Kidney epithelial cell (primary cell): ENCODE measurements around the gene CUL7. TPM values are rescaled to one million over a fixed set of nuclear protein-coding genes. Genes with fewer than 3 reads are reported as not detected.
"Not testable (repeated sequence)": the region's sequence is repeated elsewhere in the genome, so short reads cannot be mapped to it uniquely, and the experiment has no call there.

Source experiments
- DNase-seq: peaks from one replicate; pipeline ENCODE4 v3.0.0-alpha.2; 2010; ENCODE audit warnings: low read depth
- H3K27me3 ChIP-seq: 2 replicates; pipeline ENCODE4 v1.6.0; 2011; ENCODE audit warnings: low read length; ENCODE audit not compliant: control insufficient read depth, insufficient read depth
- H3K36me3 ChIP-seq: 2 replicates; pipeline ENCODE4 v1.5.1; 2011; ENCODE audit warnings: low read length; ENCODE audit not compliant: control insufficient read depth, insufficient read depth
- H3K4me3 ChIP-seq: 2 replicates; pipeline ENCODE4 v1.5.1; 2011; ENCODE audit warnings: low read depth, mild to moderate bottlenecking, control low read depth, low read length
- total RNA-seq: library from RNA; depleted of rRNA; stranded (reverse); fragments of >200 nt; gene quantifications from 2 replicates; pipeline ENCODE4 v1.2.3, GENCODE V29; 2015
- TF ChIP-seq, protein P1 (sequence below): IDR thresholded peaks from 2 replicates; pipeline ENCODE4 v1.5.1; 2011; ENCODE audit warnings: mild to moderate bottlenecking, moderate library complexity, low read length, control low read depth, inconsistent platforms; ENCODE audit not compliant: insufficient read depth, poor library complexity, severe bottlenecking

Gene CUL7
- total RNA-seq, 1 donor from 2014 or later: 28.1 TPM

DNA sequence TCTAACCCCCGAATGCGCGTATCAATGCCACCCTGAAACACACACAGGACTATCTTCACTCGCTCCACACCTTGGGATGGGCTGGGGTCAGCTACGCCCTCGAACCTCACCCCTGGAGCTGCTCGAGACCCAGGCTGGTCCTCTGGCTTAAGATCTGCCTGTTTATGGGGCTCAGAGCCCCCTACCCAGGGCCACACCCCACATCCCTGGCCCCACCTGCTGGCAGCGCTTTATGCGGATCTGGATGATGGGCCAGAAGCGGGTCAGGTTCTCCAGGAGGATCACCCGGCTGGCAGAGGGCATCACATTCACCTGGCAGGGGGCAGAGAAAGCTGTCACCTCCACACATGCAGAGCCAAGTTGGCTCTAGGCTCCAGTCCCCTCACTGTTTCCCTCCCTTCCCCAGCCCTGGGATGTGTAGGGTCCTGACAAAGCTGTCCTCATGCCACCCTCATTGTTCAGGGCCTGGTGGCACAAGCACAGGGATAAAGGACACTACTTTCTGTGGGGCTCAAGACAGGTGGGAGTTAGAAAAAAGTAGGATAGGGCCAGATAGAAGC lies 8.2 kb downstream of the CUL7 start:
- Histone ChIP-seq H3K27me3 (no peaks in the 10 kb centered on the region), H3K4me3 (no peak overlapping the region), H3K36me3 (peaks cover 4% of the 10 kb centered on the region)
- DNase-seq: no peak
- TF ChIP-seq, protein P1, sequence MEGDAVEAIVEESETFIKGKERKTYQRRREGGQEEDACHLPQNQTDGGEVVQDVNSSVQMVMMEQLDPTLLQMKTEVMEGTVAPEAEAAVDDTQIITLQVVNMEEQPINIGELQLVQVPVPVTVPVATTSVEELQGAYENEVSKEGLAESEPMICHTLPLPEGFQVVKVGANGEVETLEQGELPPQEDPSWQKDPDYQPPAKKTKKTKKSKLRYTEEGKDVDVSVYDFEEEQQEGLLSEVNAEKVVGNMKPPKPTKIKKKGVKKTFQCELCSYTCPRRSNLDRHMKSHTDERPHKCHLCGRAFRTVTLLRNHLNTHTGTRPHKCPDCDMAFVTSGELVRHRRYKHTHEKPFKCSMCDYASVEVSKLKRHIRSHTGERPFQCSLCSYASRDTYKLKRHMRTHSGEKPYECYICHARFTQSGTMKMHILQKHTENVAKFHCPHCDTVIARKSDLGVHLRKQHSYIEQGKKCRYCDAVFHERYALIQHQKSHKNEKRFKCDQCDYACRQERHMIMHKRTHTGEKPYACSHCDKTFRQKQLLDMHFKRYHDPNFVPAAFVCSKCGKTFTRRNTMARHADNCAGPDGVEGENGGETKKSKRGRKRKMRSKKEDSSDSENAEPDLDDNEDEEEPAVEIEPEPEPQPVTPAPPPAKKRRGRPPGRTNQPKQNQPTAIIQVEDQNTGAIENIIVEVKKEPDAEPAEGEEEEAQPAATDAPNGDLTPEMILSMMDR: no peak

DNA sequence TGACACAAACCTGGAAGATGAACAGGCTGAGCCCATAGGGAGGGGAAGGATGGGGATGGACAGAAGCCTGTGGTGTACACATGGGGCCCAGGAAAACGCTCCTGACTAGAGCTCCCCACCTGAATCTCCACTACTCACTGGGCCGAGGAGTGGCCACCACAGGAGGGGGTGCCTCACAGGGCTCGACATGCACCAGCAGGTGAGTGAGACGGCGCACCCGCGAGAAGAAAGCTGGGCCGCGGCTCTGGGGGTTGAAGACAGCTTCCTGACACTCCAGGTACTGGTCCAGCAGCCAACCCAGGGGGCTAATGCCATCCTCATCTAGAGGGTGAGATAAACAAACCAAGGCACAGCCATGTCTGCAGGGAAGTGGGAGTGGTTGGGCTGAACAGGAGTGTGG lies 10.3 kb downstream of the CUL7 start:
- TF ChIP-seq, protein P1: no peak
- Histone ChIP-seq H3K36me3 (peaks cover 5% of the 10 kb centered on the region), H3K4me3 (no peak overlapping the region), H3K27me3 (no peaks in the 10 kb centered on the region)
- DNase-seq: no peak

- not testable (repeated sequence) for H3K4me3 ChIP-seq, DNase-seq, H3K36me3 ChIP-seq, H3K27me3 ChIP-seq
Observed at GRCh38 chr6:43041475-43041874, 12.2 kb downstream of the CUL7 start.

DNA sequence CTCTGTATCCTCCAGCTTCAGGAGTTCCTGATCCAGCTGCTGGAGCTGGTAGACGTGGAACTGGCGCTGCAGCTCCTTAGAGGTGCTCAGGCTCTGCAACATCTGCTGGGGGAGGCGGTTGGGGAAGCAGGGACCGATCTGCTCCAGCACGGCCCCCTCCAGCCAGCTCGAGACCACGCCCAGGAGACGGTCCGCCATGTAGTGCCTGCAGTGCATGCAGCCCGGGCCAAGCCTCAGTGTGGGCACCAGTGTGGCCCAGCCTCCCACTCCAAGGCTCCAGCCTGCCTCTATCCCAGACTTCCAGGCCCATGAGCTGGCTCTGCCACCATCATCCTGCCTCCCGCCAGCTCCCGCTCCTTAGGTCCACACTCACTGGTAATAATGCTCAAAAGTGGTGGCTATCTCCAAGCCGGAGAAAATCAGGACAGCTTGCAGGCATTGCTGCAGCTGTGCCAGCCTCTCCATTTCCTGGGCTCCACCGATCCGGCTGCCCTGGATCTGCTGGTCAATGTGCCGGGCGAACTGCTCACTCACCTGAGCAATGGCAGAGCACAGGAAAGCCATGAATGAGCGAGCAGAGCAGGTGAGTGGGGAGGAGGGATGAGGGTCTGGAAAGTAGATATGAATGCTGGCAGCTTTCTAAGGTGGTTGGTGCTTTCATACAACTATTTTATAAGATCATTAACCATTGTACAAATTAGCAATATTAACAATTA lies 13.0 kb downstream of the CUL7 start:
- H3K36me3 ChIP-seq: peaks cover 7% of the 10 kb centered on the region
- TF ChIP-seq, protein P1: no peak

GRCh38 chr6:43038727-43039126 lies 14.9 kb downstream of the CUL7 start:
- peaks cover 7% of the 10 kb centered on the region for H3K36me3 ChIP-seq
- no peak overlapping the region for H3K4me3 ChIP-seq
- DNase-seq: no peak
- no peaks in the 10 kb centered on the region for H3K27me3 ChIP-seq
- TF ChIP-seq, protein P1: no peak

More for the DNA sequence above, 13.0 kb downstream of the CUL7 start:
- Histone ChIP-seq H3K4me3 (no peak overlapping the region), H3K27me3 (no peaks in the 10 kb centered on the region)
- DNase-seq: no peak

DNA sequence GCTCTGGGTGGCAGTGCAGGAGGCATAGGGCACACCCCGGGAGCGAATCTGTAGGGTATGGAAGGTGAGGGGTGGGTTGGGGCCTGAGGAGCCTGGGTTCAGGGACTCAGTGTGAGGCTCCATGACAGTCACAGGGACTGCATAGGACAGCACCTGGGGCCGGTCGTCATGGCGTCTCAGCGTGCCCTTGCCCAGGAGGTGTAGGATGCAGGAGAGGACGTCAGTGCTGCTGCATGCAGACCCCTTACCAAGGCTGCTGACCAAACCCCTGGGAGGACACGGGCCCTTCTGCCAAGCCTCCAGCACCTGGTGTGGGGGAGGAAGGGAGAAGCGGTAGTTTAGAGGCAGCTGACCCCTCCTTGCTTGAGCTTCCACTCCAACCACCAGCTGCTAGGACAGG lies 15.9 kb downstream of the CUL7 start:
- TF ChIP-seq, protein P1: no peak
- DNase-seq: no peak
- peaks cover 7% of the 10 kb centered on the region for H3K36me3 ChIP-seq
- H3K4me3 ChIP-seq: no peak overlapping the region
- H3K27me3 ChIP-seq: no peaks in the 10 kb centered on the region
